ENCODE results near the gene USP21.
A peak's percentile ranks its signal among the peaks of the same experiment; 100 is the strongest.

Gene USP21

DNA sequence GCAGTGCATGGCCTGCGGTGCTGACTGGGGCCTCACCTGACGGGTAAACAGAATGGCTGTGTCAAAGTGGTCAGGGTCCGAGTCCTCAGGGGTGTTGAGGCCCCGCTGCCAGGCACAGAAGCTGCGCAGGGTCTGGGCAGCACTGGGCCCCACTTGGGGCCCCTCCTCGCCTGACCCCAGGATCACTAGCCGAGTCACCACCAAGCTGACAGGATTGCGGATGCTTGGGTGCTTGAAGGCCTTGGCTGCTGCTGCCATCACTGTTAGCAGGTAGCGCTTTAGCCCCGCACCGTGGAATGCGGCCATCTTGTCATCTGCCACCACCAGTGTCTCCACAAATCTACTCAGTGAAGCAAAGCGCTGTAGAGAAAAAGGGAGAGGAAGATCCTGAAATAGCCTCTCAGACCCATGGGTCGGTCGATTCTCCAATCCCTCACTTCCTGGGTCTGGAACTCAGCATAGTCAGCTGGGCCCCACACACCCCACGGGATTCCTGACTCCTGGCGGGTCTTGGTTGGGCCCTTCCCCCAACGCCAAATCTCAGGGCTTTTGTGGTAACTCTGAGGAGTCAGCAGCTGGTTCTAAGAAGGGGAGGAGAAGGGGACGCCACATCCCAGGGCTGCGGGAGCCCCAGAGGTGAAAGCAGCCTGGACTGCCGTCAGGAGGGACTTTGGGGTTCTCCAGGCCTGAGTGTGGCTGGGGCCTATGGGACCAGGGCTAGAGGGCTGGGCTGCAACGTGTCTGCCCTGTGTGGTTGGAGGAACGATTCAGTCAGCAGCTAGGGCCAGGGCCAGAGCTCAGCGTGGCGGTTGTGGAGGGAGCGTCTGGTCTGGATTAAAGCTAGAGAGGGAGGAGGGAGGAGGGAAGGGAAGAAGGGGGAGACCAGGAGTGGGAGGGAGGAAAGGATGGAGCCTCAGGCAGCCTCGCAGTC, 37.5 kb downstream of the USP21 start:
- peaks cover 33 to 36% of the 10 kb centered on the region in 2 donors for H3K4me1 ChIP-seq (ENCODE audit: control insufficient read depth in 2 of 2, insufficient read depth in 2 of 2, low read length in 2 of 2)
- no peaks in the 10 kb centered on the region for H3K36me3 ChIP-seq (ENCODE audit: control insufficient read depth in 2 of 2, insufficient read depth in 2 of 2, low read length in 2 of 2)
- H3K27me3 ChIP-seq (ENCODE audit: control insufficient read depth in 2 of 2, insufficient read depth in 2 of 2, low read length in 2 of 2): no peaks in the 10 kb centered on the region
- H3K27ac ChIP-seq (ENCODE audit: low read depth in 2 of 2, low read length in 2 of 2): peak overlapping the region; percentile 54 to 97
- no peaks in the 10 kb centered on the region for H3K9me3 ChIP-seq (ENCODE audit: control insufficient read depth in 2 of 2, low read length in 2 of 2)
- H3K4me3 ChIP-seq (ENCODE audit: low read length in 2 of 2): peak overlapping the region in 1 of 2 donors; percentile 53
- H3K9ac ChIP-seq (ENCODE audit: low read depth in 1 of 2, low read length in 2 of 2): peak overlapping the region; percentile 8 to 49

DNA sequence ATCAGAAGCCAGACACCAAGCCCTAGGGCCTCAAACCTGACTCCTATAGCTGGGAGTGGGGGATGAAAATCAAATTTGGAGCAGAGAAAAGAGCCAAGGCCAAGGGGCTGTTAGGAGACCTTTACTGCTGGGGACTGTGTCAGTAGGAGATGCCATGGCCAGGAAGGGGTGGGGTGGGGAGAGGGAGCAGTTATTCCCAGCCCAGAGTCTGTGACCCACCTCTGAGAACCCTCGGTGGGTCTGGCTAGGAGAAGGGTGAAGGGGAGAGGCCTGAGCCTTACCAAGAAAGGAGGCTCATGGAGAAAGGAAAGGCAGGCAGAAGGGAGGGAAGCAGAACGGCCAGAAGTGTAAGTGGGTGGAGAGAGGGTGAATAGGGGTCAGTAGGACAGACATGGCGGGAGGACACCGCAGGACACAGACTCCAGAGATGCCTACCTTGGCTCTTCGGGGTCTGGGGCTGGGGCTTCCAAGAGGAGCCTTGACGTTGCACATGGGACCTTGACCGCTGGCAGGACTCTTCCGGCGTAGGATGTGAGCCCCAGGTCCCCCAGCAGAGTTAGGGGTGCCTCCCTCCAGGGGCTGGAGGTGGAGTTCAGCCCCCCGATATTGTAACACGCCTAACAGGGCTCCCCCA, 38.4 kb downstream of the USP21 start:
- peak overlapping the region; percentile 8 to 14 for H3K9ac ChIP-seq (ENCODE audit: low read depth in 1 of 2, low read length in 2 of 2)
- H3K9me3 ChIP-seq (ENCODE audit: control insufficient read depth in 2 of 2, low read length in 2 of 2): no peaks in the 10 kb centered on the region
- no peaks in the 10 kb centered on the region for H3K36me3 ChIP-seq (ENCODE audit: control insufficient read depth in 2 of 2, insufficient read depth in 2 of 2, low read length in 2 of 2)
- H3K4me1 ChIP-seq (ENCODE audit: control insufficient read depth in 2 of 2, insufficient read depth in 2 of 2, low read length in 2 of 2): peaks cover 34 to 36% of the 10 kb centered on the region in 2 donors
- H3K27ac ChIP-seq (ENCODE audit: low read depth in 2 of 2, low read length in 2 of 2): peak overlapping the region in 1 of 2 donors; percentile 97
- H3K4me3 ChIP-seq (ENCODE audit: low read length in 2 of 2): peak overlapping the region; percentile 6 to 53
- no peaks in the 10 kb centered on the region for H3K27me3 ChIP-seq (ENCODE audit: control insufficient read depth in 2 of 2, insufficient read depth in 2 of 2, low read length in 2 of 2)

DNA sequence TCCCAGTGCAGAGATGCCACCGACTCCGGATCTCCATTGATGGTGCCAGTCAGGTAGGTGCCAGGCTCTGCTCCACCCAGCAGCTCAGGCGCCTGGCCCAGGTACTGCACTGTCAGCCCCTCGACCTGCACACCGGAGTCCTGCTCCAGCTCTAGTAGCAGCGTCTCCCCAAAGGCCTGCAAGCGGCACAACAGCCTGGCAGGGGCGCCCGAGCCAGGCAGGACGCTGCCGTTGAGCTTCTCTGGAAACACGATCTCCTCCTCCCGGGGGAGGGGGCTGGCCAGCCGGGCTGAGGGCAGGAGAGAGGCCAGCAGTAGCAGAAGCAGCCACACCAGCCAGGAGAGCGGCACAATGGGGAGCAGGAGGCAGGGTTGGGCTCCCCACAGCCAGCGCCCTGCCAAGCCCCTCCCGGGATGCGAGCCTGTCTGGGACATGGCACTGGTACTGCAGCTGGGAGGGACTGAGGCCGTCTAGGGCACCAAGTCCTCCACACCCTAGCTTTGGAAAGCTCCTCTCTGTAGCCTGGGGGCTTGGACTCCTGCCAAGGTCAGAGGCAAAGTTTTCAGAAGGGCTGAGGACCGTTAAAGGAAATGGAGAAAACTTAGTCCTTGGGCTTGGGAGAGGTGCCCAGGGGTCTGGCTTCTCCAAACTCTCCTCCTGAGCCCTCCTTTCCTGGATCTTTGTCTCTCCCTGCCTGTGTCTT, 39.0 kb downstream of the USP21 start:
- Histone ChIP-seq H3K9ac (ENCODE audit: low read depth in 1 of 2, low read length in 2 of 2) (peak overlapping the region in 1 of 2 donors; percentile 48), H3K4me1 (ENCODE audit: control insufficient read depth in 2 of 2, insufficient read depth in 2 of 2, low read length in 2 of 2) (peaks cover 37 to 38% of the 10 kb centered on the region in 2 donors), H3K27me3 (ENCODE audit: control insufficient read depth in 2 of 2, insufficient read depth in 2 of 2, low read length in 2 of 2) (no peaks in the 10 kb centered on the region), H3K4me3 (ENCODE audit: low read length in 2 of 2) (peak overlapping the region; percentile 38 to 53), H3K9me3 (ENCODE audit: control insufficient read depth in 2 of 2, low read length in 2 of 2) (no peaks in the 10 kb centered on the region), H3K27ac (ENCODE audit: low read depth in 2 of 2, low read length in 2 of 2) (peak overlapping the region; percentile 66 to 97), H3K36me3 (ENCODE audit: control insufficient read depth in 2 of 2, insufficient read depth in 2 of 2, low read length in 2 of 2) (peaks cover 0 to under 1% of the 10 kb centered on the region in 2 donors)

DNA sequence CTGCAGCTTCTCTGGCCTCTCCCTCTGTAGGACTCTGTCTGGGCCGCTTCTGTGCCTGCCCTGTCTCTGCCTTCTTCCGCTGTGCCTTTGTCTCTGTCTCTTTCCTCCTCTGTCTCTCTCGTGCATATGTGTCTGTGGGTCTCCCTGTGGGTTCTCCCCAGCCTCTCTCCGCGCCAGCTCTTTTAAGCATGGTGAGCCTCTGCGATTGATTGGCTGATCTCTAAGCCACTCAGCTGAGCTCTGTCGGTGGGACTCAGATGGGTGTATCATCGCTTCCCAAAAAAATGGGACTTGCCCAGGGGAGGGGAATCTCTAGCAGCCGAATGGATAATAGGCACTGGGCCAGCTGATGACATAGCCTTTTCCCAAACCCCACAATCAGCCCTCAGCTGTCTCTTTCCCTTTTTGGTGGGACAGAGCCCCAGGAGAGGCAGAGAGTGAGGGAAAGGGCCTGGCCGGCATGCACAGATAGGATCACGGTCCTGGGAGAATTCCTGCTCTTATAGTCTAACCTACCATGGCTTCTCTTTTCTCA, 39.7 kb downstream of the USP21 start, which contains the start of gene ADAMTS4:
ADAMTS4 (minus strand) TSS at position 158 of the 535 bp plus-strand sequence. CDS start 427 bp downstream, outside the sequence.
- Histone ChIP-seq H3K4me3 (ENCODE audit: low read length in 2 of 2) (peak within 1 kb of the TSS; percentile 38 to 53), H3K9ac (ENCODE audit: low read depth in 1 of 2, low read length in 2 of 2) (peak within 1 kb of the TSS; percentile 47 to 48), H3K27me3 (ENCODE audit: control insufficient read depth in 2 of 2, insufficient read depth in 2 of 2, low read length in 2 of 2) (no peaks in the 10 kb centered on the region), H3K9me3 (ENCODE audit: control insufficient read depth in 2 of 2, low read length in 2 of 2) (no peaks in the 10 kb centered on the region), H3K27ac (ENCODE audit: low read depth in 2 of 2, low read length in 2 of 2) (peak within 1 kb of the TSS; percentile 66 to 97), H3K4me1 (ENCODE audit: control insufficient read depth in 2 of 2, insufficient read depth in 2 of 2, low read length in 2 of 2) (peaks cover 42% of the 10 kb centered on the region in 2 donors), H3K36me3 (ENCODE audit: control insufficient read depth in 2 of 2, insufficient read depth in 2 of 2, low read length in 2 of 2) (peaks cover 4 to 7% of the 10 kb centered on the region in 2 donors)

DNA sequence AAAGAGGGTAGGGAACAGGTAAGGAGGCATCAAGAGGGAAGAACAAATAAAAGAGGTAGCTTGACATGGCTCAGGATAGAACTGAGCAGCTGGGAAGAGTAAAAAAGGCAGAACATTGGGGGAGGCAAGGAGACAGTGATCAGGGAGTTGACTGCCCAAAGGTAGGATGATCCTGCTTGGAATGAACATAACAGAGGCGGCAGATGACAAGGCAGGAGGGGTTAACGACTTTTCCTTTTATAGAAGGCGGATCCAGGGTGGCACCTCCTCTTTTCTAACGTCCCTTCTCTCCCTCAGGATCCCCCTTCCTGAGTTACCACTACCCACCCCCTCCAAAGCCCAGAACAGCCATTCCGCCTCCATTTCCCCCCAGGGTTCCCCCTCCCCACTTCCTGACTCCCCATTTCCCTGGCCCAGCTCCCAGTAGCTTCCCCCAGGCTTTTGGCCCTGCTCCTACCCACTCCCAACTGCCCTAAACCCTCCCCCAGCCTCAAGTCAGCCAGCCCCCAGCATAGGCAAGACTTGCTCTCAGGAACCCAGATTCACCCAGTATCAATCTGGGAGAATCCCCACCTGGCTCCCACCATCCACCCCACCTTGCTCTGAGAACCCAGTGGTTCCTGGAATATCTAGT, 40.3 kb downstream of the USP21 start:
- Histone ChIP-seq H3K9me3 (ENCODE audit: control insufficient read depth in 2 of 2, low read length in 2 of 2) (no peaks in the 10 kb centered on the region), H3K36me3 (ENCODE audit: control insufficient read depth in 2 of 2, insufficient read depth in 2 of 2, low read length in 2 of 2) (peaks cover 4 to 13% of the 10 kb centered on the region in 2 donors), H3K27ac (ENCODE audit: low read depth in 2 of 2, low read length in 2 of 2) (peak overlapping the region; percentile 66 to 97), H3K4me3 (ENCODE audit: low read length in 2 of 2) (no peak overlapping the region), H3K9ac (ENCODE audit: low read depth in 1 of 2, low read length in 2 of 2) (peak overlapping the region in 1 of 2 donors; percentile 47), H3K27me3 (ENCODE audit: control insufficient read depth in 2 of 2, insufficient read depth in 2 of 2, low read length in 2 of 2) (no peaks in the 10 kb centered on the region), H3K4me1 (ENCODE audit: control insufficient read depth in 2 of 2, insufficient read depth in 2 of 2, low read length in 2 of 2) (peaks cover 39 to 42% of the 10 kb centered on the region in 2 donors)

DNA sequence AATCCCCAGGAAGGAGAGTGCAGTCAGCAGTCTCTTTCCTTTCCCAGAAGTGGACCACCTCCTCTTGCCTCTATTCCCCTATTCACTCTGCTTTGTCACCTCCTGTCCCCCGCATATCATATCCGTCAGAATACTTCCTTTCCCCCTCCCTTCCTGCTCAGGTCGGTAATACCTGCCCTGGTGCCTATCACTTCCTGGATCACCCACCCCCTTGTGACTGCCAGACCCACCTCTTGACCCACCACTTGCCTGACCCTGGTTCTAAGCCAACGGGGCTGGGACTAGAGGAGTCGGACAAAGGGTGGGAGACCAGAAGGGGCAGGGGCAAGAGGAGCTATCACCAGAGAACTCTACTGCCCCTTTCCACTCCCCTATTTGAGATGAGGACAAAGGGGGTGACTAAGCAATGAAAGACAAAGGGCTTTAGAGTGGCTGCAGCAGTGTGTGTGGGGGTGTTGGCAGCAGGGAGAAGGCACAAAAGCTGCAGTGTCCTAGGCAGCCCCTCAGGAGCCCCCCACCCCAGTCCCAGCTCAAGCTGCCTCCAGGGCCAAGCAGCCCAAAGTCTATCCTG, 41.2 kb downstream of the USP21 start:
- Histone ChIP-seq H3K27ac (ENCODE audit: low read depth in 2 of 2, low read length in 2 of 2) (peak overlapping the region; percentile 96 to 97), H3K36me3 (ENCODE audit: control insufficient read depth in 2 of 2, insufficient read depth in 2 of 2, low read length in 2 of 2) (peaks cover 7 to 18% of the 10 kb centered on the region in 2 donors), H3K9me3 (ENCODE audit: control insufficient read depth in 2 of 2, low read length in 2 of 2) (no peaks in the 10 kb centered on the region), H3K4me1 (ENCODE audit: control insufficient read depth in 2 of 2, insufficient read depth in 2 of 2, low read length in 2 of 2) (peaks cover 38 to 42% of the 10 kb centered on the region in 2 donors), H3K9ac (ENCODE audit: low read depth in 1 of 2, low read length in 2 of 2) (peak overlapping the region in 1 of 2 donors; percentile 28), H3K4me3 (ENCODE audit: low read length in 2 of 2) (no peak overlapping the region), H3K27me3 (ENCODE audit: control insufficient read depth in 2 of 2, insufficient read depth in 2 of 2, low read length in 2 of 2) (no peaks in the 10 kb centered on the region)

DNA sequence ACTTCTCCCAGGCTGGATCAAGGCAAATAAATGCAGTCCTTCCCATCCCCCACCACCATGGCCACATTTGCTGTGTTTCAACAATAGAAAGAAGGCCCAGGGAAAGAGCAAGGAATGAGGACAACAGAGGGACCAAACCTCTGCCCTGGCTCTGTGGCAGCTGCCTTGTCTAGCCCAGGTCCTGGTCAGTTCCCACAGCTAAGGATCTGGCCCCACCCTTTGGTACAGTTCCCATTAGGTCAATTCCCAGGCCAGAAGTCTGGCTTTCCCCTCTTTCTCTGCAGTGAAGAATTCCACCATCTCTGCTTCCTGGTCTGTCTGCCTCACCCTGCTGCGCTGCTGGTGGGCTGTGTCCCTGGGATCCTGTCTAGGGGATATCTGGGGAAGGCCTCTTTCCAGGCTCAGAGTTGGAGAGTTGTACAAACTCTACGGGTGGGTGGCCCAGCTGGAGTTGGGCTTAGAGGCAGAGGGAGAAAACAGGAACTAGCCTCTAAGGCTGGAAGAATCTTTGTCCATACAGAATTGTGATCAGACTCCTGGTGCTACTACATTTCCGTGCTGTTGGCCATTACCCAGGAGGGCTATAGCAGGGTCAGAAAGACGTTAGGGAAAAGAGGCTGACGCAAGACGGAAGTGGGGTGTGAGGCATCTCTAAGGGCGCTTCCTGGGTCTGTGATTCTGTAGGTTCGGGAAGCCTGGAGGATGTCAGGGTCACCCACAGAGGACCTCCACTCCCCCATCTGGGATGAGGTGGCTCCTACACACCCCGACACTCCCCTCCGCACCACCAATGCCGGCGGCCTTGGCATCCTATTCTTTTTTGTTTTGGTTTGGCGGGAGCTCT, 41.9 kb downstream of the USP21 start:
- Histone ChIP-seq H3K27ac (ENCODE audit: low read depth in 2 of 2, low read length in 2 of 2) (peak overlapping the region; percentile 96 to 97), H3K4me3 (ENCODE audit: low read length in 2 of 2) (peak overlapping the region; percentile 80 to 99), H3K4me1 (ENCODE audit: control insufficient read depth in 2 of 2, insufficient read depth in 2 of 2, low read length in 2 of 2) (peaks cover 38 to 42% of the 10 kb centered on the region in 2 donors), H3K9me3 (ENCODE audit: control insufficient read depth in 2 of 2, low read length in 2 of 2) (no peaks in the 10 kb centered on the region), H3K9ac (ENCODE audit: low read depth in 1 of 2, low read length in 2 of 2) (peak overlapping the region; percentile 84 to 100), H3K36me3 (ENCODE audit: control insufficient read depth in 2 of 2, insufficient read depth in 2 of 2, low read length in 2 of 2) (peaks cover 11 to 25% of the 10 kb centered on the region in 2 donors), H3K27me3 (ENCODE audit: control insufficient read depth in 2 of 2, insufficient read depth in 2 of 2, low read length in 2 of 2) (no peaks in the 10 kb centered on the region)

DNA sequence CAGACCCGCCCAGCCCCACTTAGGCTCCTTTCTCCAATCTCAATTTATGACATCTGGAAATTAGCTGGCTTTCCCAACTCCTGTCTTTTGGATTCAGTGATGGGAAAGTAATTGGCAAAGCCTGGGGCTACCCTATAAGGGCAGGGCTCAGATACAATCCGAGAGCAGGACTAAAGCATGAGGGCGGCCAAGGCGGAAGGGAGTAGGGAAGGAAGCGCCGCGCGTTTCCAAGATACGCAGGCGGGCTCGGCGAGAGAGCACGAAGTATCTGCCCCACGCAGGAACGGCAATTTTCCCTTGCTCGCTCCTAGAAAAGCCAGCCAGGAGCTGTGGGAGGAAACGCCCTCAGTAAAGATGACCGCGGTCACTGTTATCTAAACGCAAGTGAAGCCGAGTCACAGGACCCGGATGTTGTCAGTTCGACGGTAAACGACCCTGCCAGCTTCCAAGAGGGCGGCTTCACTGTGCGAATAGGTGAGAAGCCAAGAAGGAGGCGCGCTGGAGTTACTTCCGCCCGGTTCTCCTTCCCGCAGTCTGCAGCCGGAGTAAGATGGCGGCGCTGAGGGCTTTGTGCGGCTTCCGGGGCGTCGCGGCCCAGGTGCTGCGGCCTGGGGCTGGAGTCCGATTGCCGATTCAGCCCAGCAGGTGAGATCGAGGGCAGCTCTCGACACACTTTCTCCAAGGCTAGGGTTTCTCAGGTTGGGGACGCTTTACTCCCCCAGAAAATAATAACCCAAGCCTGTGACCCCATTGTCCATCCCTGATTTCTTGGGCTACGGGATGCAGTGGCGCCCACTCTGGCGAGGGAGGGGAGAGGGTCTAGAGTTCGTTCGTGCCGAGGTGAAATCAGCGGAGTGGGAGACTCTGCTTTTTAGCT, 42.8 kb downstream of the USP21 start, which contains the start of gene NDUFS2:
NDUFS2 (plus strand) TSS at position 532 of the 877 bp plus-strand sequence; CDS start at position 551, 19 bp downstream.
- Histone ChIP-seq H3K36me3 (ENCODE audit: control insufficient read depth in 2 of 2, insufficient read depth in 2 of 2, low read length in 2 of 2) (peaks cover 19 to 34% of the 10 kb centered on the region in 2 donors), H3K27me3 (ENCODE audit: control insufficient read depth in 2 of 2, insufficient read depth in 2 of 2, low read length in 2 of 2) (no peaks in the 10 kb centered on the region), H3K9ac (ENCODE audit: low read depth in 1 of 2, low read length in 2 of 2) (peak within 1 kb of the TSS; percentile 84 to 100), H3K4me1 (ENCODE audit: control insufficient read depth in 2 of 2, insufficient read depth in 2 of 2, low read length in 2 of 2) (peaks cover 35 to 37% of the 10 kb centered on the region in 2 donors), H3K4me3 (ENCODE audit: low read length in 2 of 2) (peak within 1 kb of the TSS; percentile 80 to 99), H3K9me3 (ENCODE audit: control insufficient read depth in 2 of 2, low read length in 2 of 2) (no peaks in the 10 kb centered on the region), H3K27ac (ENCODE audit: low read depth in 2 of 2, low read length in 2 of 2) (peak within 1 kb of the TSS; percentile 96 to 97)

Measured in mucosa of rectum (tissue), 2 donors.